HEK293T (cell line): Measurements from ENCODE around the gene MMP19.
"Not testable (repeated sequence)": the region's sequence is repeated elsewhere in the genome, so short reads cannot be mapped to it uniquely, and the experiment has no call there.

Source experiments
- CTCF ChIA-PET: fragments of 350-600 bp; formaldehyde crosslinking; extraction: SDS; loops from one replicate; lab custom pipeline; 2021; ENCODE audit warnings: antibody characterized with exemption, inconsistent platforms; lab: Yijun Ruan, JAX
- POLR2A ChIA-PET: fragments of 350-600 bp; formaldehyde crosslinking; extraction: SDS; loops from one replicate; lab custom pipeline; 2020; ENCODE audit warnings: antibody characterized with exemption, inconsistent platforms; lab: Yijun Ruan, JAX
- DNase-seq: peaks from one replicate; pipeline ENCODE4 v3.0.0; 2012; ENCODE audit warnings: mixed read lengths; ENCODE audit errors: extremely low spot score
- ARNT ChIP-seq: fragments of 450-650 bp; IDR thresholded peaks from 2 replicates; pipeline ENCODE4 v1.6.1; 2017; ENCODE audit warnings: mild to moderate bottlenecking
- BHLHE40 ChIP-seq: fragments of 450-650 bp; IDR thresholded peaks from 2 replicates; pipeline ENCODE4 v1.6.1; 2016; ENCODE audit warnings: mild to moderate bottlenecking, moderate library complexity, borderline replicate concordance
- CTBP1 ChIP-seq: fragments of 450-650 bp; IDR thresholded peaks from 2 replicates; pipeline ENCODE4 v1.6.1; 2016; ENCODE audit warnings: borderline replicate concordance
- ELF4 ChIP-seq: fragments of 450-650 bp; IDR thresholded peaks from 2 replicates; pipeline ENCODE4 v1.6.1; 2017; ENCODE audit warnings: antibody characterized with exemption
- FOXA1 ChIP-seq: fragments of 450-650 bp; IDR thresholded peaks from 2 replicates; pipeline ENCODE4 v1.6.1; 2016; ENCODE audit warnings: mild to moderate bottlenecking
- FOXK2 ChIP-seq: fragments of 450-650 bp; IDR thresholded peaks from 2 replicates; pipeline ENCODE4 v1.6.1; 2016; ENCODE audit warnings: mild to moderate bottlenecking
- FOXM1 ChIP-seq: fragments of 450-650 bp; IDR thresholded peaks from 2 replicates; pipeline ENCODE4 v1.6.1; 2017; ENCODE audit warnings: mild to moderate bottlenecking, borderline replicate concordance
- HDGF ChIP-seq: fragments of 450-650 bp; IDR thresholded peaks from 2 replicates; pipeline ENCODE4 v1.6.1; 2017; ENCODE audit warnings: antibody characterized with exemption, borderline replicate concordance
- L3MBTL2 ChIP-seq: fragments of 450-650 bp; conservative IDR thresholded peaks from 2 replicates; pipeline ENCODE4 v1.6.1; 2016; ENCODE audit warnings: mild to moderate bottlenecking
- LEF1 ChIP-seq: fragments of 450-650 bp; IDR thresholded peaks from 2 replicates; pipeline ENCODE4 v1.6.1; 2017; ENCODE audit warnings: mild to moderate bottlenecking, borderline replicate concordance
- NFRKB ChIP-seq: fragments of 450-650 bp; IDR thresholded peaks from 2 replicates; pipeline ENCODE4 v1.6.1; 2016; ENCODE audit warnings: mild to moderate bottlenecking, moderate library complexity
- PKNOX1 ChIP-seq: fragments of 450-650 bp; IDR thresholded peaks from 2 replicates; pipeline ENCODE4 v1.6.1; 2016
- SP1 ChIP-seq: fragments of 450-650 bp; IDR thresholded peaks from 2 replicates; pipeline ENCODE4 v1.6.1; 2017
- SUZ12 ChIP-seq: fragments of 450-650 bp; IDR thresholded peaks from 2 replicates; pipeline ENCODE4 v1.6.1; 2016; ENCODE audit warnings: mild to moderate bottlenecking
- TARDBP ChIP-seq: fragments of 450-650 bp; IDR thresholded peaks from 2 replicates; pipeline ENCODE4 v1.6.1; 2016
- ZNF384 ChIP-seq: fragments of 450-650 bp; IDR thresholded peaks from 2 replicates; pipeline ENCODE4 v1.6.1; 2016

MMP19 gene

GRCh38 chr12:55845361-55845760, 2.6 kb upstream of the MMP19 start:
- TF ChIP-seq TARDBP (no peak), ELF4 (no peak), BHLHE40 (no peak), HDGF (no peak), SP1 (no peak), CTBP1 (no peak), LEF1 (no peak), L3MBTL2 (no peak), ARNT (no peak), NFRKB (no peak), FOXK2 (no peak), SUZ12 (no peak)
- CTCF ChIA-PET = no interaction called here
- no peak for DNase-seq
- POLR2A ChIA-PET = interaction anchor here (3.0 kb wide), 1 partner anchor 15 kb away, joined by 43 read pairs; the partner anchor contains the start of gene DNAJC14

GRCh38 chr12:55844961-55845360, 2.2 kb upstream of the MMP19 start:
- no peak for DNase-seq
- ChIA-PET POLR2A (interaction anchor here (0.8 kb wide), 1 partner anchor 14 kb away, joined by 3 read pairs; no protein-coding TSS in a partner anchor), CTCF (interaction anchor here (1.1 kb wide), 1 partner anchor 95 kb away, joined by 4 read pairs; no protein-coding TSS in a partner anchor)
- no peak for TF ChIP-seq NFRKB
- TF ChIP-seq HDGF = no peak
- TF ChIP-seq FOXK2 = no peak
- no peak for TF ChIP-seq LEF1
- TF ChIP-seq PKNOX1 = no peak
- no peak for TF ChIP-seq SP1
- no peak for TF ChIP-seq CTBP1
- TF ChIP-seq TARDBP = no peak

- CTCF ChIA-PET = interaction anchor here (0.6 kb wide), 1 partner anchor 105 kb away, joined by 3 read pairs; no protein-coding TSS in a partner anchor
- POLR2A ChIA-PET = interaction anchor here (1.7 kb wide), 1 partner anchor 13 kb away, joined by 16 read pairs; the partner anchor contains the start of gene DNAJC14
Observed at GRCh38 chr12:55843431-55843830, 695 bp upstream of the MMP19 start.

GRCh38 chr12:55840581-55841351, 2.0 kb downstream of the MMP19 start:
- POLR2A ChIA-PET = interaction anchor here (1.9 kb wide), 1 partner anchor 11 kb away, joined by 13 read pairs; the partner anchor contains the start of gene DNAJC14
- TF ChIP-seq CTBP1 (no peak), NFRKB (no peak), ZNF384 (no peak), FOXK2 (no peak), ELF4 (no peak), FOXM1 (no peak), TARDBP (no peak), PKNOX1 (no peak), ARNT (no peak), L3MBTL2 (no peak)
- CTCF ChIA-PET = interaction anchor here (0.6 to 0.7 kb wide), 2 partner anchors 92 to 103 kb away, joined by 3 read pairs; no protein-coding TSS in a partner anchor
- DNase-seq = no peak

More at GRCh38 chr12:55843431-55843830, 695 bp upstream of the MMP19 start:
- DNase-seq = no peak
- TF ChIP-seq ZNF384 (no peak), NFRKB (no peak), CTBP1 (no peak)

- POLR2A ChIA-PET = interaction anchor here (1.4 kb wide), 1 partner anchor 9 kb away, joined by 13 read pairs; the partner anchor contains the start of gene DNAJC14
- CTCF ChIA-PET = no interaction called here
Observed at GRCh38 chr12:55839345-55840140, 3.2 kb downstream of the MMP19 start.

GRCh38 chr12:55838361-55838760, 4.4 kb downstream of the MMP19 start:
- DNase-seq = no peak
- POLR2A ChIA-PET = no interaction called here
- TF ChIP-seq TARDBP = no peak
- no peak for TF ChIP-seq ZNF384
- no peak for TF ChIP-seq L3MBTL2
- TF ChIP-seq BHLHE40 = no peak
- no peak for TF ChIP-seq NFRKB
- no peak for TF ChIP-seq SP1
- TF ChIP-seq ARNT = no peak
- TF ChIP-seq SUZ12 = no peak
- TF ChIP-seq FOXA1 = no peak
- no peak for TF ChIP-seq ELF4
- TF ChIP-seq CTBP1 = no peak
- TF ChIP-seq FOXM1 = no peak
- TF ChIP-seq FOXK2 = no peak
- CTCF ChIA-PET = no interaction called here

More at GRCh38 chr12:55839345-55840140, 3.2 kb downstream of the MMP19 start:
- no peak for DNase-seq
- TF ChIP-seq NFRKB = no peak
- no peak for TF ChIP-seq ELF4
- no peak for TF ChIP-seq SP1
- TF ChIP-seq CTBP1 = no peak
- no peak for TF ChIP-seq ARNT

GRCh38 chr12:55834400-55834799, 8.3 kb downstream of the MMP19 start:
- DNase-seq = not testable (repeated sequence)
- ChIA-PET CTCF (interaction anchor here (0.6 kb wide), 1 partner anchor 13 kb away, joined by 4 read pairs; no protein-coding TSS in a partner anchor), POLR2A (interaction anchor here (0.6 to 1.4 kb wide), 3 partner anchors 17 to 101 kb away, joined by 3 to 5 read pairs (median 4); partner anchors contain the start of genes ORMDL2 and SARNP)
